ENCODE results near the gene ADAMTS16. TPM values are rescaled to one million over a fixed set of nuclear protein-coding genes. Genes with fewer than 3 reads are reported as not detected.

ADAMTS16 gene
- total RNA-seq, 4 donors from 2014 or later = not detected

- H3K4me1 ChIP-seq = no peaks in the 10 kb centered on the region
- TF ChIP-seq CTCF (IDR thresholded peaks at IDR 0.05 in 4 of 5, conservative IDR thresholded peaks at IDR 0.05 in 1 of 5) (no peak), POLR2A (IDR thresholded peaks at IDR 0.05) (no peak)
- H3K36me3 ChIP-seq = no peaks in the 10 kb centered on the region
- no peak overlapping the region for H3K4me3 ChIP-seq
- H3K27ac ChIP-seq = no peak overlapping the region
- H3K27me3 ChIP-seq = no peaks in the 10 kb centered on the region
- in situ Hi-C loops (cut with MboI; ENCODE audit: low sequenced_read_pairs in 4 of 4) (no loop called here), intact Hi-C loops (cut with DNase I; ENCODE audit: low total_unique reads) (no loop called here)
- DNase-seq (no peak), ATAC-seq (no peak)
- no peaks in the 10 kb centered on the region for H3K9me3 ChIP-seq
These were observed 15.9 kb upstream of the ADAMTS16 start for GRCh38 chr5:5124231-5124630.

GRCh38 chr5:5126444-5126843 is 13.7 kb upstream of the ADAMTS16 start:
- TF ChIP-seq CTCF (IDR thresholded peaks at IDR 0.05 in 4 of 5, conservative IDR thresholded peaks at IDR 0.05 in 1 of 5) (no peak), POLR2A (IDR thresholded peaks at IDR 0.05) (no peak)
- in situ Hi-C loops (cut with MboI; ENCODE audit: low sequenced_read_pairs in 4 of 4) = no loop called here
- H3K9me3 ChIP-seq = no peaks in the 10 kb centered on the region
- no peak for DNase-seq
- H3K4me1 ChIP-seq = no peaks in the 10 kb centered on the region
- no peaks in the 10 kb centered on the region for H3K27me3 ChIP-seq
- intact Hi-C loops (cut with DNase I; ENCODE audit: low total_unique reads) = no loop called here
- H3K27ac ChIP-seq = no peak overlapping the region
- no peaks in the 10 kb centered on the region for H3K36me3 ChIP-seq
- ATAC-seq = no peak
- H3K4me3 ChIP-seq = no peak overlapping the region

- Histone ChIP-seq H3K4me1 (no peaks in the 10 kb centered on the region), H3K36me3 (no peaks in the 10 kb centered on the region), H3K4me3 (no peak overlapping the region), H3K27ac (no peak overlapping the region), H3K27me3 (no peaks in the 10 kb centered on the region), H3K9me3 (no peaks in the 10 kb centered on the region)
- TF ChIP-seq POLR2A (IDR thresholded peaks at IDR 0.05) (no peak), CTCF (IDR thresholded peaks at IDR 0.05 in 4 of 5, conservative IDR thresholded peaks at IDR 0.05 in 1 of 5) (no peak)
- in situ Hi-C loops (cut with MboI; ENCODE audit: low sequenced_read_pairs in 4 of 4) = no loop called here
- no peak for ATAC-seq
- intact Hi-C loops (cut with DNase I; ENCODE audit: low total_unique reads) = no loop called here
- no peak for DNase-seq
These were observed 11.4 kb upstream of the ADAMTS16 start for GRCh38 chr5:5128766-5129165.

GRCh38 chr5:5132234-5132633 is 7.9 kb upstream of the ADAMTS16 start:
- intact Hi-C loops (cut with DNase I; ENCODE audit: low total_unique reads) (no loop called here), in situ Hi-C loops (cut with MboI; ENCODE audit: low sequenced_read_pairs in 4 of 4) (loop anchor here in 1 of 4 donors (5.0 kb wide), 1 partner anchor 265 kb away; no protein-coding TSS in a partner anchor)

More at GRCh38 chr5:5132234-5132633, 7.9 kb upstream of the ADAMTS16 start:
- ATAC-seq (no peak), DNase-seq (no peak)
- H3K4me3 ChIP-seq = no peak overlapping the region
- no peaks in the 10 kb centered on the region for H3K27me3 ChIP-seq
- H3K9me3 ChIP-seq = no peaks in the 10 kb centered on the region
- TF ChIP-seq POLR2A (IDR thresholded peaks at IDR 0.05) = no peak
- no peak for TF ChIP-seq CTCF (IDR thresholded peaks at IDR 0.05 in 4 of 5, conservative IDR thresholded peaks at IDR 0.05 in 1 of 5)
- H3K4me1 ChIP-seq = no peaks in the 10 kb centered on the region
- no peak overlapping the region for H3K27ac ChIP-seq
- no peaks in the 10 kb centered on the region for H3K36me3 ChIP-seq
